Caco-2 (cell line): ENCODE measurements around the gene KARS1. TPM values are rescaled to one million over a fixed set of nuclear protein-coding genes. Genes with fewer than 3 reads are reported as not detected.

Source experiments
- BruUV-seq: library from RNA; stranded (reverse); fragments of 400-500 nt; replicated peaks from 2 replicates; lab custom pipeline; 2021; lab: Mats Ljungman, UMichigan
- CTCF ChIA-PET: fragments of 300-600 bp; sonication (Branson Sonifier 250); formaldehyde crosslinking; loops from one replicate; lab custom pipeline; 2022; ENCODE audit warnings: antibody characterized with exemption; lab: Charles Lee
- POLR2A ChIA-PET: fragments of 300-600 bp; sonication (Branson Sonifier 250); formaldehyde crosslinking; loops from one replicate; lab custom pipeline; 2022; ENCODE audit warnings: antibody characterized with exemption; lab: Charles Lee
- DNase-seq, 2 experiments: peaks; one replicate each; pipeline versions ENCODE4 v3.0.0 to v3.0.0-alpha.2; 2020 to 2022
- H3K27me3 ChIP-seq: replicated peaks from 2 replicates; pipeline ENCODE4 v1.6.0; 2011; ENCODE audit warnings: low read length; ENCODE audit not compliant: control insufficient read depth, insufficient read depth
- H3K36me3 ChIP-seq: 2 replicates; pipeline ENCODE4 v1.5.1; 2011; ENCODE audit warnings: low read length; ENCODE audit not compliant: control insufficient read depth, insufficient read depth
- H3K4me1 ChIP-seq: fragments of 250-450 bp; sonication (Bioruptor Pico); 2 replicates; pipeline ENCODE4 v1.5.1; 2020; ENCODE audit warnings: mild to moderate bottlenecking
- H3K4me3 ChIP-seq: 2 replicates; pipeline ENCODE4 v1.5.1; 2011; ENCODE audit warnings: low read depth, mild to moderate bottlenecking, control low read depth, low read length
- H3K9me3 ChIP-seq: fragments of 250-450 bp; sonication (Bioruptor Pico); 2 replicates; pipeline ENCODE4 v1.5.1; 2020; ENCODE audit warnings: mild to moderate bottlenecking, moderate library complexity
- H3K27ac Mint-ChIP-seq: one replicate; pipeline ENCODE4 v1.8.0; 2022; ENCODE audit warnings: mixed read lengths; ENCODE audit not compliant: unreplicated experiment
- H3K27me3 Mint-ChIP-seq: one replicate; pipeline ENCODE4 v1.8.0; 2022; ENCODE audit warnings: mixed read lengths; ENCODE audit not compliant: insufficient read depth, unreplicated experiment
- H3K36me3 Mint-ChIP-seq: one replicate; pipeline ENCODE4 v1.8.0; 2022; ENCODE audit warnings: mild to moderate bottlenecking, mixed read lengths; ENCODE audit not compliant: insufficient read depth, unreplicated experiment
- H3K4me1 Mint-ChIP-seq: one replicate; pipeline ENCODE4 v1.8.0; 2022; ENCODE audit warnings: low read depth, mixed read lengths; ENCODE audit not compliant: unreplicated experiment
- H3K4me3 Mint-ChIP-seq: one replicate; pipeline ENCODE4 v1.8.0; 2022; ENCODE audit warnings: mild to moderate bottlenecking, moderate library complexity, mixed read lengths; ENCODE audit not compliant: unreplicated experiment
- H3K9me3 Mint-ChIP-seq: one replicate; pipeline ENCODE4 v1.8.0; 2022; ENCODE audit warnings: mixed read lengths; ENCODE audit not compliant: unreplicated experiment
- intact Hi-C: fragments of 100-400 bp; cut with micrococcal nuclease; formaldehyde crosslinking; loops from one replicate; pipeline ENCODE4 v1.10.0; 2022; ENCODE audit not compliant: unreplicated experiment
- total RNA-seq: library from RNA; stranded (reverse); gene quantifications from 2 replicates; pipeline ENCODE4 v1.2.3, GENCODE V29; 2022
- TF ChIP-seq, protein P1 (sequence below), 2 experiments: fragments of 200-600 bp in 1 of 2; IDR thresholded peaks; 1 replicate in 1 of 2; 2 replicates in 1 of 2; pipeline versions ENCODE4 v1.5.1 to v1.8.0; 2011 to 2022; ENCODE audit warnings: antibody characterized with exemption in 1 of 2, control low read depth in 1 of 2, inconsistent platforms in 1 of 2, low read depth in 1 of 2, low read length in 1 of 2, mild to moderate bottlenecking in 1 of 2, moderate library complexity in 1 of 2; ENCODE audit not compliant: insufficient read depth in 1 of 2, severe bottlenecking in 1 of 2, unreplicated experiment in 1 of 2

The KARS1 gene
- total RNA-seq, 1 experiment from 2014 or later: 244 TPM

GRCh38 chr16:75616521-75617010 is 30.9 kb downstream of the KARS1 start:
- no peak overlapping the region for H3K4me3 ChIP-seq
- Mint-ChIP-seq H3K36me3 (peaks cover 74% of the 10 kb centered on the region), H3K27ac (no peak overlapping the region), H3K9me3 (no peaks in the 10 kb centered on the region), H3K4me3 (no peak overlapping the region), H3K4me1 (no peaks in the 10 kb centered on the region), H3K27me3 (no peaks in the 10 kb centered on the region)
- DNase-seq: no peak
- intact Hi-C loops: no loop called here
- H3K9me3 ChIP-seq: no peaks in the 10 kb centered on the region
- no peaks in the 10 kb centered on the region for H3K27me3 ChIP-seq
- TF ChIP-seq, protein P1, sequence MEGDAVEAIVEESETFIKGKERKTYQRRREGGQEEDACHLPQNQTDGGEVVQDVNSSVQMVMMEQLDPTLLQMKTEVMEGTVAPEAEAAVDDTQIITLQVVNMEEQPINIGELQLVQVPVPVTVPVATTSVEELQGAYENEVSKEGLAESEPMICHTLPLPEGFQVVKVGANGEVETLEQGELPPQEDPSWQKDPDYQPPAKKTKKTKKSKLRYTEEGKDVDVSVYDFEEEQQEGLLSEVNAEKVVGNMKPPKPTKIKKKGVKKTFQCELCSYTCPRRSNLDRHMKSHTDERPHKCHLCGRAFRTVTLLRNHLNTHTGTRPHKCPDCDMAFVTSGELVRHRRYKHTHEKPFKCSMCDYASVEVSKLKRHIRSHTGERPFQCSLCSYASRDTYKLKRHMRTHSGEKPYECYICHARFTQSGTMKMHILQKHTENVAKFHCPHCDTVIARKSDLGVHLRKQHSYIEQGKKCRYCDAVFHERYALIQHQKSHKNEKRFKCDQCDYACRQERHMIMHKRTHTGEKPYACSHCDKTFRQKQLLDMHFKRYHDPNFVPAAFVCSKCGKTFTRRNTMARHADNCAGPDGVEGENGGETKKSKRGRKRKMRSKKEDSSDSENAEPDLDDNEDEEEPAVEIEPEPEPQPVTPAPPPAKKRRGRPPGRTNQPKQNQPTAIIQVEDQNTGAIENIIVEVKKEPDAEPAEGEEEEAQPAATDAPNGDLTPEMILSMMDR (IDR thresholded peaks at IDR 0.05; ENCODE audit: insufficient read depth in 1 of 2, low read depth in 1 of 2, low read length in 1 of 2, severe bottlenecking in 1 of 2, unreplicated experiment in 1 of 2): no peak
- ChIA-PET CTCF (interaction anchor here (0.7 kb wide), 1 partner anchor 1798 kb away, joined by 3 read pairs; no protein-coding TSS in a partner anchor), POLR2A (interaction anchor here (0.5 kb wide), 1 partner anchor 17 kb away, joined by 3 read pairs; no protein-coding TSS in a partner anchor)
- no peaks in the 10 kb centered on the region for H3K4me1 ChIP-seq
- peaks cover 5% of the 10 kb centered on the region for H3K36me3 ChIP-seq
- no TSS peak for BruUV-seq

- DNase-seq: no peak
- CTCF ChIA-PET: interaction anchor here (0.7 to 1.0 kb wide), 2 partner anchors 99 to 1797 kb away, joined by 3 to 5 read pairs; no protein-coding TSS in a partner anchor
- Histone ChIP-seq H3K4me3 (no peak overlapping the region), H3K4me1 (no peaks in the 10 kb centered on the region), H3K9me3 (no peaks in the 10 kb centered on the region), H3K27me3 (no peaks in the 10 kb centered on the region), H3K36me3 (peaks cover 5% of the 10 kb centered on the region)
- Mint-ChIP-seq H3K4me1 (no peaks in the 10 kb centered on the region), H3K4me3 (no peak overlapping the region), H3K27ac (no peak overlapping the region), H3K9me3 (no peaks in the 10 kb centered on the region), H3K27me3 (no peaks in the 10 kb centered on the region), H3K36me3 (peaks cover 74% of the 10 kb centered on the region)
- intact Hi-C loops: no loop called here
- POLR2A ChIA-PET: no interaction called here
- TF ChIP-seq, protein P1 (IDR thresholded peaks at IDR 0.05; ENCODE audit: insufficient read depth in 1 of 2, low read depth in 1 of 2, low read length in 1 of 2, severe bottlenecking in 1 of 2, unreplicated experiment in 1 of 2): no peak
- no TSS peak for BruUV-seq
These were observed 31.8 kb downstream of the KARS1 start for GRCh38 chr16:75615619-75616018.

GRCh38 chr16:75614066-75614897 is 33.2 kb downstream of the KARS1 start:
- no peaks in the 10 kb centered on the region for H3K27me3 Mint-ChIP-seq
- no peaks in the 10 kb centered on the region for H3K4me1 ChIP-seq
- no peak overlapping the region for H3K4me3 ChIP-seq
- no peaks in the 10 kb centered on the region for H3K9me3 Mint-ChIP-seq
- ChIA-PET CTCF (no interaction called here), POLR2A (no interaction called here)
- peaks cover 5% of the 10 kb centered on the region for H3K36me3 ChIP-seq
- BruUV-seq: no TSS peak
- H3K36me3 Mint-ChIP-seq: peaks cover 66% of the 10 kb centered on the region
- TF ChIP-seq, protein P1 (IDR thresholded peaks at IDR 0.05; ENCODE audit: insufficient read depth in 1 of 2, low read depth in 1 of 2, low read length in 1 of 2, severe bottlenecking in 1 of 2, unreplicated experiment in 1 of 2): no peak
- DNase-seq: no peak
- no peaks in the 10 kb centered on the region for H3K27me3 ChIP-seq
- no peaks in the 10 kb centered on the region for H3K9me3 ChIP-seq
- H3K4me3 Mint-ChIP-seq: no peak overlapping the region
- H3K27ac Mint-ChIP-seq: no peak overlapping the region
- intact Hi-C loops: no loop called here
- no peaks in the 10 kb centered on the region for H3K4me1 Mint-ChIP-seq
